ENCODE data around the gene DOP1B.

The DOP1B gene

DNA sequence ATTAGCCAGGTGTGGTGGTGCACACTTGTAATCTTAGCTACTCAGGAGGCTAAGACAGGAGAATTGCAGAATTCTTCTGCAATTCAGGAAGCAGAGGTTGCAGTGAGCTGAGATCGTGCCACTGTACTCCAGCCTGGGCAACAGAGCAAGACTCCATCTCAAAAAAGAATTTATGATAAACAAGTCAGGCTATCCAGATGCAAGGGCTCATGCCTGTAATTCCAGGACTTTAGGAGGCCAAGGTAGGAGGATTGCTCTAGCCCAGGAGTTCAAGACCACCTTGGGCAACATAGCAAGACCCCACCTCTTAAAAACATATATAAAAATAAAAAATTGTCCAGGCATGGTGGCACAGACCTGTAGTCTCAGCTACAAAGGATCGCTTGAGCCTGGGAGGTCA is 32.2 kb upstream of the DOP1B start:
- Histone ChIP-seq H3K9ac (ENCODE audit: low read depth, low read length, poor library complexity) (no peak overlapping the region), H2BK15ac (ENCODE audit: low read length) (no peak overlapping the region), H3K27me3 (ENCODE audit: control insufficient read depth in 3 of 3, insufficient read depth in 3 of 3, low read depth in 1 of 3, low read length in 3 of 3) (peaks cover 0 to 9% (median 0%) of the 10 kb centered on the region in 3 experiments), H4K8ac (ENCODE audit: low read depth, low read length) (no peak overlapping the region), H2BK120ac (ENCODE audit: low read depth, low read length) (no peak overlapping the region), H3K18ac (ENCODE audit: low read length) (no peak overlapping the region), H3K9me3 (replicated peaks in 1 of 2; ENCODE audit: control insufficient read depth in 2 of 2, insufficient read depth in 1 of 2, low read depth in 1 of 2, low read length in 2 of 2) (no peaks in the 10 kb centered on the region), H3K14ac (ENCODE audit: low read length) (no peak overlapping the region), H3K4me3 (ENCODE audit: low read length in 2 of 2) (no peak overlapping the region), H3K4me2 (ENCODE audit: insufficient read depth, low read length, poor library complexity, severe bottlenecking) (no peak overlapping the region), H2BK5ac (ENCODE audit: low read length) (no peak overlapping the region), H4K91ac (ENCODE audit: low read depth, low read length, poor library complexity) (no peak overlapping the region), H3K27ac (replicated peaks; ENCODE audit: low read length) (no peak overlapping the region), H3K79me1 (ENCODE audit: low read depth, low read length) (no peaks in the 10 kb centered on the region), H3K36me3 (replicated peaks in 1 of 2; ENCODE audit: control insufficient read depth in 2 of 2, insufficient read depth in 2 of 2, low read length in 2 of 2) (no peaks in the 10 kb centered on the region), H3K23ac (ENCODE audit: low read depth, low read length, poor library complexity) (no peak overlapping the region), H3K4me1 (ENCODE audit: control insufficient read depth in 2 of 2, insufficient read depth in 1 of 2, low read depth in 1 of 2, low read length in 2 of 2) (no peaks in the 10 kb centered on the region), H3K4ac (ENCODE audit: low read length) (no peak overlapping the region), H2AK5ac (ENCODE audit: low read depth, low read length) (no peak overlapping the region), H2BK12ac (ENCODE audit: low read length) (no peak overlapping the region), H2AFZ (ENCODE audit: low read length) (no peak overlapping the region)
- WGBS, 2 donors (ENCODE audit: extremely low coverage in 2 of 2, insufficient read length in 2 of 2, insufficient replicate concordance in 1 of 2): no CpG with 5 or more reads among the region's 2 CpGs
- no peak for DNase-seq (ENCODE audit: low spot score)

DNA sequence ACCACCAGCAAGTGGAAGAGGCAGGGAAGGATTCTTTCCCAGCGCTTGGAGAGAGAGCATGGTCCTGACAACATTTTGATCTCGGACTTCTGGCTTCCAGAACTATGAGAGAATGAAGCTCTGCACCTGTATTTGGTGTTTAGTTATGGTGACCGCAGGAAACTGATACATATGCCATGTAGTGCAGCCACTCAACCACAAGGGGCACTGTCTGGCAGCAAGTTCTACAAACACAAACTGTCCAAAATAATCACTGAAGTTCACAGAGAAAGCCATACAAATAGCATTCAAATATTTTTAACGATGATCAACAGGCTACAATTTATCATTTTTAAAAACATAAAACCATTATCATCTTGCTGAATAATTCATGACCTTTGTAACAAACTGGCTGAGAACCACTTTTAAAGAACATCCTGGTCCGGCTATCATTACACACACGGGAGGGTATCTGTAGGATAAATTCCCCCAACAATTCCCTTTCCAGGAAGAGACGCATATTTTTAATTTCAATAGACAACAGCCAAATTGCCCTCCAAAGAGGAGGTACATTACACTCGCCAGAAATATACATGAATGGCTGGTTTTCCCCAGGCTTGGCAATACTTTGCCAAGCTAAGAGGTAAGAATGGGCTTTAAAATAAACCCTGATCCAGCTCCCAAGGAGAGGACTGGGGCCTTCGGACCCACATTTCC is 31.0 kb upstream of the DOP1B start:
- Histone ChIP-seq H3K27me3 (ENCODE audit: control insufficient read depth in 3 of 3, insufficient read depth in 3 of 3, low read depth in 1 of 3, low read length in 3 of 3) (peaks cover 0 to 14% (median 2%) of the 10 kb centered on the region in 3 experiments), H3K23ac (ENCODE audit: low read depth, low read length, poor library complexity) (no peak overlapping the region), H3K4me1 (ENCODE audit: control insufficient read depth in 2 of 2, insufficient read depth in 1 of 2, low read depth in 1 of 2, low read length in 2 of 2) (peaks cover 0 to 2% of the 10 kb centered on the region in 2 donors), H3K9me3 (replicated peaks in 1 of 2; ENCODE audit: control insufficient read depth in 2 of 2, insufficient read depth in 1 of 2, low read depth in 1 of 2, low read length in 2 of 2) (no peaks in the 10 kb centered on the region), H3K18ac (ENCODE audit: low read length) (no peak overlapping the region), H3K4me2 (ENCODE audit: insufficient read depth, low read length, poor library complexity, severe bottlenecking) (no peak overlapping the region), H2BK12ac (ENCODE audit: low read length) (no peak overlapping the region), H3K9ac (ENCODE audit: low read depth, low read length, poor library complexity) (no peak overlapping the region), H3K14ac (ENCODE audit: low read length) (no peak overlapping the region), H2AFZ (ENCODE audit: low read length) (no peak overlapping the region), H3K4ac (ENCODE audit: low read length) (no peak overlapping the region), H4K8ac (ENCODE audit: low read depth, low read length) (no peak overlapping the region), H2BK5ac (ENCODE audit: low read length) (no peak overlapping the region), H2AK5ac (ENCODE audit: low read depth, low read length) (no peak overlapping the region), H3K79me1 (ENCODE audit: low read depth, low read length) (no peaks in the 10 kb centered on the region), H2BK15ac (ENCODE audit: low read length) (no peak overlapping the region), H4K91ac (ENCODE audit: low read depth, low read length, poor library complexity) (no peak overlapping the region), H3K36me3 (replicated peaks in 1 of 2; ENCODE audit: control insufficient read depth in 2 of 2, insufficient read depth in 2 of 2, low read length in 2 of 2) (no peaks in the 10 kb centered on the region), H2BK120ac (ENCODE audit: low read depth, low read length) (no peak overlapping the region), H3K27ac (replicated peaks; ENCODE audit: low read length) (no peak overlapping the region), H3K4me3 (ENCODE audit: low read length in 2 of 2) (no peak overlapping the region)
- no peak for DNase-seq (ENCODE audit: low spot score)
- WGBS, 2 donors (ENCODE audit: extremely low coverage in 2 of 2, insufficient read length in 2 of 2, insufficient replicate concordance in 1 of 2): no CpG with 5 or more reads among the region's 9 CpGs

DNA sequence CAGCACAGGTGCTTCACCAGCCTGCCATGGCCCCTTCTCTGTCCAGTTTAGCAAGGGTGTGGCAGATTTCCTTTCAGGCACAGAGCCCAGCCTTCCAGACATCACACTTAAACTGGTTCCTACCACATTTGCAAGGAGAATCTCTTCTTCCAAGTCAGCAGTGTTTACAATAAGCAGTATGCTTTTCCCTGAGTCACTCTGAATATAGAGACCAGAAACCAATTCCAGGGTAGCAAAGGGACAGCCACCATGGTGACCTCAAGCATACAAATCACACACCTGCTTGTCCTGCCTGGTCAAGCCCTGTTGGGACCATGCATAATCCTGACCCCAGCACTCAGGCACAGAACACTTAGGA is 30.4 kb upstream of the DOP1B start:
- no peaks in the 10 kb centered on the region for H3K9me3 ChIP-seq (replicated peaks in 1 of 2; ENCODE audit: control insufficient read depth in 2 of 2, insufficient read depth in 1 of 2, low read depth in 1 of 2, low read length in 2 of 2)
- H2BK120ac ChIP-seq (ENCODE audit: low read depth, low read length): no peak overlapping the region
- DNase-seq (ENCODE audit: low spot score): no peak
- no peak overlapping the region for H2BK12ac ChIP-seq (ENCODE audit: low read length)
- no peak overlapping the region for H4K91ac ChIP-seq (ENCODE audit: low read depth, low read length, poor library complexity)
- H3K9ac ChIP-seq (ENCODE audit: low read depth, low read length, poor library complexity): no peak overlapping the region
- H2AK5ac ChIP-seq (ENCODE audit: low read depth, low read length): no peak overlapping the region
- H2BK5ac ChIP-seq (ENCODE audit: low read length): no peak overlapping the region
- H3K23ac ChIP-seq (ENCODE audit: low read depth, low read length, poor library complexity): no peak overlapping the region
- no peak overlapping the region for H3K14ac ChIP-seq (ENCODE audit: low read length)
- H3K79me1 ChIP-seq (ENCODE audit: low read depth, low read length): no peaks in the 10 kb centered on the region
- H3K36me3 ChIP-seq (replicated peaks in 1 of 2; ENCODE audit: control insufficient read depth in 2 of 2, insufficient read depth in 2 of 2, low read length in 2 of 2): no peaks in the 10 kb centered on the region
- no peak overlapping the region for H3K27ac ChIP-seq (replicated peaks; ENCODE audit: low read length)
- no peak overlapping the region for H3K4me3 ChIP-seq (ENCODE audit: low read length in 2 of 2)
- H3K4me2 ChIP-seq (ENCODE audit: insufficient read depth, low read length, poor library complexity, severe bottlenecking): no peak overlapping the region
- H3K4me1 ChIP-seq (ENCODE audit: control insufficient read depth in 2 of 2, insufficient read depth in 1 of 2, low read depth in 1 of 2, low read length in 2 of 2): peaks cover 0 to 2% of the 10 kb centered on the region in 2 donors
- H3K27me3 ChIP-seq (ENCODE audit: control insufficient read depth in 3 of 3, insufficient read depth in 3 of 3, low read depth in 1 of 3, low read length in 3 of 3): peaks cover 0 to 16% (median 4%) of the 10 kb centered on the region in 3 experiments
- H2AFZ ChIP-seq (ENCODE audit: low read length): no peak overlapping the region
- H2BK15ac ChIP-seq (ENCODE audit: low read length): no peak overlapping the region
- H3K18ac ChIP-seq (ENCODE audit: low read length): no peak overlapping the region
- no peak overlapping the region for H3K4ac ChIP-seq (ENCODE audit: low read length)
- H4K8ac ChIP-seq (ENCODE audit: low read depth, low read length): no peak overlapping the region

DNA sequence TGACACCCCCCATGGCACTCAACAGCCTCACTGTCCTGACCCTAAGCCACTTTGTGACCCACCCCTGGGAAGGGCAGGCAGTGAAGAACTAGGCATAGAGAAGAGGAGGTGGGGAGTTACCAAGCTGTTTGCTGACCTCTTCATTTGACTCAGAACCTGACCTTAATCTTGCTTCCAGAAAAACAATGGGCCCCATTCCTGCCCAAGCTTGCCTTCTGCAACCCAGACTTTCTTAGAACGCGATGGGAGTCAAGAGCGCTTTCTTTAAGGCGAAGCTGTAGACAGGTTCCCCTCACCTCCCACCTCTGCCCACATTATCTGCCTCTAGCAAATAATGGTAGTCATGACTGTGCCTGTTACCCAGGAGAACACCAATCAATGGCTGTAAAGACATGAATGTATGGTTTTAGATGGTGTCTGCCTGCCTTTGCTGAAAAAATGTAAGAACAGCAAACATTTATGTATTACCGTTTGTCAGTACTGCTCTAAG is 30.0 kb upstream of the DOP1B start:
- H2AFZ ChIP-seq (ENCODE audit: low read length): no peak overlapping the region
- H4K8ac ChIP-seq (ENCODE audit: low read depth, low read length): no peak overlapping the region
- H3K4me2 ChIP-seq (ENCODE audit: insufficient read depth, low read length, poor library complexity, severe bottlenecking): no peak overlapping the region
- H3K27me3 ChIP-seq (ENCODE audit: control insufficient read depth in 3 of 3, insufficient read depth in 3 of 3, low read depth in 1 of 3, low read length in 3 of 3): peaks cover 0 to 16% (median 4%) of the 10 kb centered on the region in 3 experiments
- H3K4ac ChIP-seq (ENCODE audit: low read length): no peak overlapping the region
- H3K4me3 ChIP-seq (ENCODE audit: low read length in 2 of 2): no peak overlapping the region
- DNase-seq (ENCODE audit: low spot score): no peak
- no peak overlapping the region for H3K23ac ChIP-seq (ENCODE audit: low read depth, low read length, poor library complexity)
- no peak overlapping the region for H4K91ac ChIP-seq (ENCODE audit: low read depth, low read length, poor library complexity)
- peaks cover 0 to 2% of the 10 kb centered on the region in 2 donors for H3K4me1 ChIP-seq (ENCODE audit: control insufficient read depth in 2 of 2, insufficient read depth in 1 of 2, low read depth in 1 of 2, low read length in 2 of 2)
- no peak overlapping the region for H3K14ac ChIP-seq (ENCODE audit: low read length)
- no peak overlapping the region for H3K9ac ChIP-seq (ENCODE audit: low read depth, low read length, poor library complexity)
- H2BK12ac ChIP-seq (ENCODE audit: low read length): no peak overlapping the region
- no peaks in the 10 kb centered on the region for H3K79me1 ChIP-seq (ENCODE audit: low read depth, low read length)
- no peak overlapping the region for H2AK5ac ChIP-seq (ENCODE audit: low read depth, low read length)
- H3K36me3 ChIP-seq (replicated peaks in 1 of 2; ENCODE audit: control insufficient read depth in 2 of 2, insufficient read depth in 2 of 2, low read length in 2 of 2): no peaks in the 10 kb centered on the region
- no peak overlapping the region for H2BK5ac ChIP-seq (ENCODE audit: low read length)
- no peak overlapping the region for H2BK15ac ChIP-seq (ENCODE audit: low read length)
- WGBS, 2 donors (ENCODE audit: extremely low coverage in 2 of 2, insufficient read length in 2 of 2, insufficient replicate concordance in 1 of 2): no CpG with 5 or more reads among the region's 5 CpGs
- no peak overlapping the region for H3K18ac ChIP-seq (ENCODE audit: low read length)
- H3K27ac ChIP-seq (replicated peaks; ENCODE audit: low read length): no peak overlapping the region
- H3K9me3 ChIP-seq (replicated peaks in 1 of 2; ENCODE audit: control insufficient read depth in 2 of 2, insufficient read depth in 1 of 2, low read depth in 1 of 2, low read length in 2 of 2): no peaks in the 10 kb centered on the region
- no peak overlapping the region for H2BK120ac ChIP-seq (ENCODE audit: low read depth, low read length)
